Hippocampal formation (tissue), 2 donors: ENCODE measurements around the gene NAV2.
"Not testable (repeated sequence)": the region's sequence is repeated elsewhere in the genome, so short reads cannot be mapped to it uniquely, and the experiment has no call there.

Experiments
- DNase-seq, 2 donors: peaks; one replicate each; lab custom pipeline; 2025; lab: John Stamatoyannopoulos, UW

NAV2 gene

GRCh38 chr11:20058749-20059458 is 346.3 kb downstream of the NAV2 start:
- no peak for DNase-seq

- no peak for DNase-seq
These were observed 347.0 kb downstream of the NAV2 start for GRCh38 chr11:20059587-20060021.

GRCh38 chr11:20060181-20060580 is 347.5 kb downstream of the NAV2 start:
- no peak for DNase-seq

- no peak for DNase-seq
These were observed 348.1 kb downstream of the NAV2 start for GRCh38 chr11:20060647-20061205.

GRCh38 chr11:20061776-20062175 is 349.1 kb downstream of the NAV2 start:
- DNase-seq = no peak

- DNase-seq = no peak
These were observed 352.3 kb downstream of the NAV2 start for GRCh38 chr11:20064961-20065405.

GRCh38 chr11:20065406-20065805 is 352.8 kb downstream of the NAV2 start:
- DNase-seq = no peak

- no peak for DNase-seq
These were observed 353.6 kb downstream of the NAV2 start for GRCh38 chr11:20066013-20066782.

- DNase-seq = no peak
These were observed 354.1 kb downstream of the NAV2 start for GRCh38 chr11:20066783-20067156.

- DNase-seq = no peak
These were observed 355.0 kb downstream of the NAV2 start for GRCh38 chr11:20067665-20068064.

- DNase-seq = no peak
These were observed 356.1 kb downstream of the NAV2 start for GRCh38 chr11:20068691-20069090.

- no peak for DNase-seq
These were observed 357.8 kb downstream of the NAV2 start for GRCh38 chr11:20070459-20070858.

GRCh38 chr11:20075627-20076026 is 363.0 kb downstream of the NAV2 start:
- no peak for DNase-seq

- DNase-seq = no peak
These were observed 366.2 kb downstream of the NAV2 start for GRCh38 chr11:20078846-20079245.

- DNase-seq = no peak
These were observed 367.5 kb downstream of the NAV2 start for GRCh38 chr11:20080032-20080685.

- no peak for DNase-seq
These were observed 368.7 kb downstream of the NAV2 start for GRCh38 chr11:20081336-20081735.

- DNase-seq = not testable (repeated sequence)
These were observed 371.2 kb downstream of the NAV2 start for GRCh38 chr11:20083877-20084276.

- DNase-seq = no peak
These were observed 372.5 kb downstream of the NAV2 start for GRCh38 chr11:20084921-20085814.

- DNase-seq = no peak
These were observed 373.3 kb downstream of the NAV2 start for GRCh38 chr11:20085918-20086317.

GRCh38 chr11:20087118-20087521 is 374.5 kb downstream of the NAV2 start:
- no peak for DNase-seq
